ENCODE data around the gene CKMT2. TPM values are rescaled to one million over a fixed set of nuclear protein-coding genes. Genes with fewer than 3 reads are reported as not detected.

CKMT2 gene
- total RNA-seq, 1 experiment from 2014 or later, result not detected

- TF ChIP-seq, protein P1, sequence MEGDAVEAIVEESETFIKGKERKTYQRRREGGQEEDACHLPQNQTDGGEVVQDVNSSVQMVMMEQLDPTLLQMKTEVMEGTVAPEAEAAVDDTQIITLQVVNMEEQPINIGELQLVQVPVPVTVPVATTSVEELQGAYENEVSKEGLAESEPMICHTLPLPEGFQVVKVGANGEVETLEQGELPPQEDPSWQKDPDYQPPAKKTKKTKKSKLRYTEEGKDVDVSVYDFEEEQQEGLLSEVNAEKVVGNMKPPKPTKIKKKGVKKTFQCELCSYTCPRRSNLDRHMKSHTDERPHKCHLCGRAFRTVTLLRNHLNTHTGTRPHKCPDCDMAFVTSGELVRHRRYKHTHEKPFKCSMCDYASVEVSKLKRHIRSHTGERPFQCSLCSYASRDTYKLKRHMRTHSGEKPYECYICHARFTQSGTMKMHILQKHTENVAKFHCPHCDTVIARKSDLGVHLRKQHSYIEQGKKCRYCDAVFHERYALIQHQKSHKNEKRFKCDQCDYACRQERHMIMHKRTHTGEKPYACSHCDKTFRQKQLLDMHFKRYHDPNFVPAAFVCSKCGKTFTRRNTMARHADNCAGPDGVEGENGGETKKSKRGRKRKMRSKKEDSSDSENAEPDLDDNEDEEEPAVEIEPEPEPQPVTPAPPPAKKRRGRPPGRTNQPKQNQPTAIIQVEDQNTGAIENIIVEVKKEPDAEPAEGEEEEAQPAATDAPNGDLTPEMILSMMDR (IDR thresholded peaks at IDR 0.05; ENCODE audit: insufficient read depth in 1 of 2, low read depth in 1 of 2, low read length in 1 of 2, severe bottlenecking in 1 of 2, unreplicated experiment in 1 of 2), result no peak
- Mint-ChIP-seq H3K9me3 (ENCODE audit: unreplicated experiment) (no peaks in the 10 kb centered on the region), H3K27me3 (ENCODE audit: insufficient read depth, unreplicated experiment) (no peaks in the 10 kb centered on the region), H3K27ac (ENCODE audit: unreplicated experiment) (no peak overlapping the region), H3K4me3 (ENCODE audit: unreplicated experiment) (no peak overlapping the region), H3K36me3 (ENCODE audit: insufficient read depth, unreplicated experiment) (peaks cover 8% of the 10 kb centered on the region), H3K4me1 (ENCODE audit: low read depth, unreplicated experiment) (no peaks in the 10 kb centered on the region)
- H3K4me3 ChIP-seq (ENCODE audit: low read depth, low read length), result no peak overlapping the region
- no peaks in the 10 kb centered on the region for H3K9me3 ChIP-seq
- no peak for DNase-seq
- CTCF ChIA-PET, result no interaction called here
- no peaks in the 10 kb centered on the region for H3K36me3 ChIP-seq (ENCODE audit: control insufficient read depth, insufficient read depth, low read length)
- BruUV-seq (replicated peaks), result no TSS peak
- intact Hi-C loops (cut with micrococcal nuclease; ENCODE audit: unreplicated experiment), result no loop called here
- no peaks in the 10 kb centered on the region for H3K4me1 ChIP-seq
- no peaks in the 10 kb centered on the region for H3K27me3 ChIP-seq (replicated peaks; ENCODE audit: control insufficient read depth, insufficient read depth, low read length)
- POLR2A ChIA-PET, result no interaction called here
Observed at GRCh38 chr5:81228084-81228483, 5.0 kb upstream of the CKMT2 start.

DNA sequence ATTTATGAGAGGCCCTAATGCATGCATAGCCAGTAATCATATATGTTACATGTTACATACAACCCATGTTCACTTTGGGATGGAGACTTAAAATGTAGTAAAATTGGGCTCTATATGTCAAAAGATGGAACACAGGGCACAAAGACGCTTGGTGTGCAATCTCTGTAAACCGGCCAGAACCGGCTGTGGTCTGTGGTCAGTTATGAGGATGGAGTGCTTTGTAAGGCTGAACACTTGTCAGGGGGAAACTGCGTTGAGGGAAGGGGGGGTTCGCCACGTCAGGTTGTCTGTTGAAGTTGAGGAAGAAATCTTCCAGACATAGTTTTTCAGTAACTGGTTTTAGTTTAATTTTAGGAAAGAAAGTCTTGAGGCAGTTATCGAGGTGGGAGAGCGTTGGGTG is 2.7 kb upstream of the CKMT2 start:
- Mint-ChIP-seq H3K4me3 (ENCODE audit: unreplicated experiment) (no peak overlapping the region), H3K27me3 (ENCODE audit: insufficient read depth, unreplicated experiment) (no peaks in the 10 kb centered on the region), H3K9me3 (ENCODE audit: unreplicated experiment) (no peaks in the 10 kb centered on the region), H3K27ac (ENCODE audit: unreplicated experiment) (no peak overlapping the region), H3K4me1 (ENCODE audit: low read depth, unreplicated experiment) (no peaks in the 10 kb centered on the region), H3K36me3 (ENCODE audit: insufficient read depth, unreplicated experiment) (peaks cover 6% of the 10 kb centered on the region)
- H3K9me3 ChIP-seq, result no peaks in the 10 kb centered on the region
- ChIA-PET CTCF (no interaction called here), POLR2A (no interaction called here)
- intact Hi-C loops (cut with micrococcal nuclease; ENCODE audit: unreplicated experiment), result no loop called here
- no peaks in the 10 kb centered on the region for H3K4me1 ChIP-seq
- no peak for DNase-seq
- TF ChIP-seq, protein P1 (IDR thresholded peaks at IDR 0.05; ENCODE audit: insufficient read depth in 1 of 2, low read depth in 1 of 2, low read length in 1 of 2, severe bottlenecking in 1 of 2, unreplicated experiment in 1 of 2), result no peak
- no peaks in the 10 kb centered on the region for H3K36me3 ChIP-seq (ENCODE audit: control insufficient read depth, insufficient read depth, low read length)
- no peak overlapping the region for H3K4me3 ChIP-seq (ENCODE audit: low read depth, low read length)
- BruUV-seq (replicated peaks), result no TSS peak
- no peaks in the 10 kb centered on the region for H3K27me3 ChIP-seq (replicated peaks; ENCODE audit: control insufficient read depth, insufficient read depth, low read length)

GRCh38 chr5:81232464-81233079 is 550 bp upstream of the CKMT2 start:
- ChIA-PET CTCF (no interaction called here), POLR2A (no interaction called here)
- no peak overlapping the region for H3K27ac Mint-ChIP-seq (ENCODE audit: unreplicated experiment)
- H3K4me1 ChIP-seq, result no peaks in the 10 kb centered on the region
- no peaks in the 10 kb centered on the region for H3K9me3 Mint-ChIP-seq (ENCODE audit: unreplicated experiment)
- H3K9me3 ChIP-seq, result no peaks in the 10 kb centered on the region
- TF ChIP-seq, protein P1 (IDR thresholded peaks at IDR 0.05; ENCODE audit: insufficient read depth in 1 of 2, low read depth in 1 of 2, low read length in 1 of 2, severe bottlenecking in 1 of 2, unreplicated experiment in 1 of 2), result no peak
- H3K4me3 ChIP-seq (ENCODE audit: low read depth, low read length), result no peak overlapping the region
- no peaks in the 10 kb centered on the region for H3K27me3 Mint-ChIP-seq (ENCODE audit: insufficient read depth, unreplicated experiment)
- no TSS peak for BruUV-seq (replicated peaks)
- no peaks in the 10 kb centered on the region for H3K4me1 Mint-ChIP-seq (ENCODE audit: low read depth, unreplicated experiment)
- H3K4me3 Mint-ChIP-seq (ENCODE audit: unreplicated experiment), result no peak overlapping the region
- peaks cover 5% of the 10 kb centered on the region for H3K36me3 Mint-ChIP-seq (ENCODE audit: insufficient read depth, unreplicated experiment)
- H3K36me3 ChIP-seq (ENCODE audit: control insufficient read depth, insufficient read depth, low read length), result no peaks in the 10 kb centered on the region
- H3K27me3 ChIP-seq (replicated peaks; ENCODE audit: control insufficient read depth, insufficient read depth, low read length), result no peaks in the 10 kb centered on the region
- no peak for DNase-seq
- intact Hi-C loops (cut with micrococcal nuclease; ENCODE audit: unreplicated experiment), result no loop called here

Data from Caco-2 (cell line).